Activated effector memory CD4-positive, alpha-beta T cell treated with Interleukin-2 at 50 U/mL for 16 hours (primary cell): ENCODE data around the gene ZNRF3.
"Not testable (repeated sequence)": the region's sequence is repeated elsewhere in the genome, so short reads cannot be mapped to it uniquely, and the experiment has no call there.

Experiments
- DNase-seq: peaks from one replicate; pipeline ENCODE4 v3.0.0-alpha.2; 2020

The ZNRF3 gene

DNA sequence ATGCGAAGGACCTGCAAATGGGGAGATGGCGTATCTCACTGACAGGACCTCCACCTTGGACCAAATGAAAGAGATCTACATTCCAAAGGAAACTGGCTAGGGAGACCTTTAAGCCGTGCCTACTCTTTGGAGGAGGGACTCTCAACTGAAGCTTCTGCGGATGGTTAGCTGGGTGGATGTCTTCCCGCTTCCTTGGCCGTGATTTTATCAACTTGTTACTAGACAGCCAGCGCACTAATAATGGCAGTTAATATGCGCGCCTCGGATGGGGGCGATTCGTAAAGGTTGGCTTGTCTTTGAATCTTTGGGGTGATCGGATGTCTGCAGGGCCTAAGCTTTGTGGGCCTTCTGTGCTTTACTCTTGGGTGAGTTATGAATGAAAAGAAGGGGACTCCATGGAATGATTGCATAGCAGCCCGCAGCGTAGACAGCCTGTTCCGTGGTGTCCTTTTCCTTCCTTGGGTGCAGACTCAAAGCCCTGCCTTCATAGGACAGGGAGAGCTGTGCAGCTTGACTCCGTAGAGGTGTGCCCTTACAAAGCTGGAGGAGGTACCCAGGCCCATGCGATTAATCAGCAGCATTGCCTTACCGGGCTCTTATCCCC is 1.5 kb downstream of the ZNRF3 start:
- no peak for DNase-seq

- no peak for DNase-seq
These were observed 2.6 kb downstream of the ZNRF3 start for GRCh38 chr22:28885939-28886338.

DNA sequence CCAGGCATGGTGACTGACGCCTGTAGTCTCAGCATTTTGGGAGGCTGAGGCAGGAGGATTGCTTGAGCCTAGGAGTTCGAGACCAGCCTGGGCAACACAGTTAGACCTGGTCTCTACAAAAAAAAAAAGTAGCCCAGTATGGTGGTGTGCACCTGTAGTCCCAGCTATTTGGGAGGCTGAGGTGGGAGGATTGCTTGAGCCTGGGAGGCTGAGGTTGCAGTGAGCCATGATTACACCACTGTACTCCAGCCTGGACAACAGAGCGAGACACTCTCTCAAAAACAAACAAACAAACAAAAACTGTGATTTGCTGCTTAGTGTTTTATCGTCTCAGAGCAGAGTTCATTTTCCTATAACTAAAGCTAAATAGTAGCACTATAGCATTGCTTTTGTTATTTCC is 3.3 kb downstream of the ZNRF3 start:
- DNase-seq, result not testable (repeated sequence)

DNA sequence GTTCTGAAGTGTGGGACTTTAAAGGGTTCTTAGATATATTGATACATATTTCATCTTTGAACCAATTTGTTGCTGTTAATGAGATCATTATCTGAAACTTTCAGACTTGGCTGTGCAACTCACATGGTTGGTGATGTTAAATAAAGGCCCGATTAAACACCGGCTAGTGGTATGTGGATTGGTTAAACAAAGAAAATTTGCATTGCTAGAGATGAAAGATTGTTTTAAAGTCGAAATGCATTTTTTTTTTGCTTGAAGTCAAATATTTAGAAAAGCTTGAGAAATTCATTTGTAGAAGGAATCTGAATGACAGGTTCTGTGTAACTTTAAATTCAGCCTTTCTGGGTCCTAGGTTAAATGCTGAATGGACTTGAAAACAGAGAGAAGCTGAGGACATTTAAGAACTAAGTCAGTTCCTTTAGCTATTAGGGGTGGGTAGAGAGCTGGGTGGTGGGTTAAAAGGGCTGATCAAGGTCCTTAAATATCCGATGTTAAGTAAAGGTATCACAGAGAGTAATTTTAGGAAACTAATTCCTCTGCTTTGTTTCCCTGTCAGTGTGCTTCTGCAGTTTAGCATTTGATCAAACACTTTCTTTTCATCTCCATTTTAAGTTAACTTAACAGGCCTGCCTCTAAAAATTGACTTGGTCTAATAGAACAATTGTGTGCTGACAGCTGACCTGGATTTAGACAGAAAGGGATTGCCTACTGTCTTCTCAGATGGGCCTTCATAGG is 4.5 kb downstream of the ZNRF3 start:
- no peak for DNase-seq

GRCh38 chr22:28889478-28890024 is 6.2 kb downstream of the ZNRF3 start:
- no peak for DNase-seq

GRCh38 chr22:28891156-28891733 is 7.9 kb downstream of the ZNRF3 start:
- DNase-seq, result no peak

DNA sequence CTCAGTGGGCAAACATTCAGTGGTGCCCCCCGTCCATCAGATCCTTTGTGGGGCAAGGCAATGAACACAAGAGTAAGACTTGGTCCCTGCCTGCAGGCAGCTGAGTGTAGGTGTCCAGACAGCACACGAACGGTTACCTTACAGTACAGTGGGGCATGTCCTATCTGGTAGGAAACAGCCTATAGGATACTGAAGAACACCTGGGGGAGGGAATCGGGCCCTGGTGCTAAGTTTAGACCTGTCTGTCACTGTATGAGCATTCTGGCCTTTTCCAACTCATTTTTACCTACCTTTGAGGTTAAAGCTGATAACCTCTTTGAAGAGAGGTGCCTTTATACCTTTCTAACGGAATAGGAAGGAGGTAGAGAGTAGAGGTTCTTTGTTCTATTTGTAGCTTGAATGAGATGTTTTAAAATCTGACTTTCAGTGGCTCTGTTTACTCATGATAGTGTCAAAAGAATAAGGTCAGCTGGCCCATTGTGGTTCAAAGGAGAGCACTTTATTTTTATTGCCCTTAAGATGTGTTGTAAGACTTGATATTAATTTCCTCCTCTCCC is 8.9 kb downstream of the ZNRF3 start:
- DNase-seq, result no peak

GRCh38 chr22:28893810-28894209 is 10.4 kb downstream of the ZNRF3 start:
- no peak for DNase-seq

GRCh38 chr22:28894334-28894733 is 11.0 kb downstream of the ZNRF3 start:
- no peak for DNase-seq

DNA sequence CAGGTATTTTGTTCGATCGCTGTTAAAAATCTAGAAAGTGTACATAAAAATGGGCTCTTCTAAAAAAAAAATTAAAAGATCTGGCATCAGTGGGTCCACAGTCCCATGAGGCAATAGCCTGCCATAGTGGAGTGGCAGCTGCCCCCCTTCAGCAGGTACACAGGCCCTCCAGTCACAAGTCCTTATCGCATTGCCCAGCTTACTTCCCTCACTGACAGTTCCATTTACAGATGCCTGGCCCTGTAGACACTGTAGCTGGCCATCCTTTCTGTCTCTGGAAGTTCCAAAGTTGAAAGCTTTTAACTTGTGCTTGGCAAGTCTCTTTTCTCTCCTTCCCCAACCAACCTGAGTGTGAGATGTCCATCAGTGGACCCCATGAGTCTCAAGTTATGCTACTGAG is 11.4 kb downstream of the ZNRF3 start:
- no peak for DNase-seq

DNA sequence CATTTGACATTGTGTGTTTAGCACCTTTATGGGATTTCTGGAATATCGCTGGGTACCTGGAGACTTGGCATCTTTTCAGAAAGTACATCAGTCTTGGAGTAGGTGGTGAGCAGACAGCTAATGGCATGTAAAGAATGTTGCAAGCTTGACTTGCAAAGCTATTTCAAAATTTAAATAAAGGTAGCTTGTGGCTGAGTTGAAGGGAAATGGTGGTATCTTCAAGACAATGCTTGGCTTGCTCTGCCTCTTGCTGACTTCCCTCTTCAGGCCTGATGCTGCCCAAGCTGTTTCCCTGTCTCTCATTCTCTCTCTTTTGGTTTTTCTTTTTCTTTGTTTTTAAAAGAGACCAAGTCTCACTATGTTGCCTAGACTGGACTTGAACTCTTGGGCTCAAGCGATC is 13.2 kb downstream of the ZNRF3 start:
- no peak for DNase-seq

DNA sequence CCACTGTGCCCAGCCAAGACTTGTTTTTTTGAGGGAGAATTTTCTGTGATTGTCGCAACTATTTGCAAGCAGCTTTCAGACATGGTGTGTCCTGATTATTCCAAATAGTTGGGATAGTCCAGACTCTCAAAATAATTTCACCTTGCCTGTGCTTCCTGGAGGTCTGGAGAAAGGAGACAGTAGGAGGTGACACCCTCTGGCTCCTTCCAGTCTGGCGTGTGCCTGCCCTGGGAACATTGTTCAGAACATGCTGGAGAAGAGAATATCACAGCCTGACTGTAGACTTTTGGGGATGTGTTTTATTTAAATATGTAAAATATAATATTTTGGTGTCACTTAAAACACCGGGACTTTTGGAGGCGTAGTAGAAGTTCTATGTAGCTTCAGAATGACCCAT is 14.9 kb downstream of the ZNRF3 start:
- DNase-seq, result no peak

GRCh38 chr22:28899199-28899853 is 16.0 kb downstream of the ZNRF3 start:
- DNase-seq, result no peak

DNA sequence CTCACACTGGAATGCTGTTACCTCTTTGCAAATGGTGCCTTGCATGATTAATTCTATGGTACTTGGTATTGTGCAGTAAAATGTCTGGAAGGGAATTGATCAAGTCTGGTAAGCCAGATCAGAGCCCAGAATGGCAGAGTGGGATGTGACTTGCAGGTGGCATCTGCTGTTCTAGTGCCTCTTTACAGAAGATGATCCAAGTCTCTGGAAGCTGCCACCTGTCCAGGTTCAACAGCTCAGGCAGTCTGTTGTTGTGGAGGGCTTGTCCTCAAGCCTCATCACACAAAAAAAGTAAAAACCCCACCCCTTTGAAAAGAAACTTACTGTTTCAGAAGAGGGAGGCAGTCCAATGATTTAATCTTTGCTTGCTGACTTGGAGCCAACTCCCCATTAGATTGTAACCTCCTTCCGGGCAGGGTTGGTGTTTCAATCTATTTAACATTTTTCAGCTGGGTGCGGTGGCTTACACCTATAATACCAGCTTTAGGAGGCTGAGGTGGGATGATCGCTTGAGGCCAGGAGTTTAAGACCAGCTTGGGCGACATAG is 17.1 kb downstream of the ZNRF3 start:
- no peak for DNase-seq

DNA sequence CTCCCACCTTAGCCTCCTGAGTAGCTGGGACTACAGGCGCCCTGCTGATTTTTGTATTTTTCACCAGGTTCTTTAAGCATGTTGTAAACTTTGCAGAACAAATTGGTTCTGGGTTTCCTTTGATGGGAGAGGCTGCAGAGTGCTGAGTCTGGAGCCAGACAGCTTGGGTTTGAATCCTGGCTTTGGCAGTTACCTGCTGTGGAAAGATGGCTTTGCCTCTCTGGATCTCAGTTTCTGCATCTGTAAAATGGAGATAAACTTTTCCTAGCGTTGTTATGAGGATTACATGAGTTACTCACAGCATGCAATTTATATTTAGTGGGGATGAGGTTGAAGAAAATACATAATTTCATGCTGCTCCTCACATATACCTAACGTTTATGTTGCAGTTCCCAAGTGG is 19.1 kb downstream of the ZNRF3 start:
- DNase-seq, result no peak

DNA sequence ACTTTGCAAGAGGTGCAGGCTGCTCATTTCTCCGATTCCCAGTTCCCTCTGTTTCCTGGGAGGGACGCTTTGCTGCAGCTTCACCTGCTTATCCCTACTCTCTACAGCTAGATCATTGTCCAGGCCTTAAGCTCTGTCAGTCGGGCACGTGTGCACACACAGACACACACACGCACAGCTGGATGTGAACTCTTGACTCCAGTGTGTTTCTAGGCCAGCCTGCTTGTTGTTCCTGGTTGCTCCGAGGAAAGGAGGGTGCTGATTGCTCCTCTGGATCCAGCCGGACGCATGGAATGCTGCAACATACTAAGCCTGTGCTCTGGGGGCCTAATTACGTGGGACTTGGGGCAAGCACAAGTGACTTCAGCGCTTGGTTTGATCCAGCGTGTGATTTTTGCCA is 19.7 kb downstream of the ZNRF3 start:
- DNase-seq, result no peak

GRCh38 chr22:28903729-28904128 is 20.4 kb downstream of the ZNRF3 start:
- no peak for DNase-seq

GRCh38 chr22:28904211-28904896 is 21.0 kb downstream of the ZNRF3 start:
- DNase-seq, result no peak

- DNase-seq, result no peak
These were observed 22.0 kb downstream of the ZNRF3 start for GRCh38 chr22:28905256-28905832.

DNA sequence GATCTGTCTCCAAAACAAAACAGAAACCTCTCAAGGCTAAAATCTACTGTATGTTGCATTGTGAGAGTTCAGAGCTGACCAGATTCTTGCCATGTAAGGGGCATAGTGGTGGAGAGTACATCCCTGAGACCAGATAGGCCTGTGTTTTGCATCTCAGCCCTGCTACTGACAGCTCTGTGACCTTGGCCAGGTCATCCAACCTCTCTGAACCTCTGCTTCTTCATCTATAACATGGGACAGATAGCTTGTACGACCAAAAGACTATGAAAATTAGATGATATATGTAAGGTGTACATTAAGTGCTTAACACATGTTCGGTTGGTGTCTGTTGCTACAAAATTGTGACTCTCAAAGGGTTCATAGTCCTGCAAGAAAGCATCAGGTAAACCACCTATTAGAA is 22.9 kb downstream of the ZNRF3 start:
- DNase-seq, result no peak

GRCh38 chr22:28907311-28908008 is 24.1 kb downstream of the ZNRF3 start:
- no peak for DNase-seq
